ENCODE data around the gene CACHD1. TPM values are rescaled to one million over a fixed set of nuclear protein-coding genes. Genes with fewer than 3 reads are reported as not detected.

Gene CACHD1
- total and polyA plus RNA-seq, 9 of the 15 experiments (the other 6 are each of a cell fraction or from before 2014, with no cell fraction given) = 0.07 TPM; not detected in 8

DNA sequence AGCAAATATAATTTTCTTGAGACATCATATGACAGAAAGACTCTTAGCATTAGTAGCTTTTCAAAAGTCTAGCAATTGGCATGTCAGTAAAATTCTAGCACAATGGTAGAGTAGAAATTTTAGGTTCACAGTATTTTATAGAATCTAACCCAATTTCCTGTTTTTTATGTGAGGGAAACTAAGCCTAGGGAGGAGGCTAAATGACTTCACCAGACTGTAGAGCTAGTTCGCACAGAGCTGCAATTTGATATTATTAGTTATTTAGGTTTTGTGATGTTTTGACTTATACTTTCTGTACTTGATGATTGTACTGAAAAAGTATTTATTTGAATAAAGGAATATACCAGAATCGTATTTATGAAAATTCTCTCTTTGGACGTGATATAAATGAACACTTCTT is 68.5 kb downstream of the CACHD1 start (continued):
- TF ChIP-seq, protein P1, sequence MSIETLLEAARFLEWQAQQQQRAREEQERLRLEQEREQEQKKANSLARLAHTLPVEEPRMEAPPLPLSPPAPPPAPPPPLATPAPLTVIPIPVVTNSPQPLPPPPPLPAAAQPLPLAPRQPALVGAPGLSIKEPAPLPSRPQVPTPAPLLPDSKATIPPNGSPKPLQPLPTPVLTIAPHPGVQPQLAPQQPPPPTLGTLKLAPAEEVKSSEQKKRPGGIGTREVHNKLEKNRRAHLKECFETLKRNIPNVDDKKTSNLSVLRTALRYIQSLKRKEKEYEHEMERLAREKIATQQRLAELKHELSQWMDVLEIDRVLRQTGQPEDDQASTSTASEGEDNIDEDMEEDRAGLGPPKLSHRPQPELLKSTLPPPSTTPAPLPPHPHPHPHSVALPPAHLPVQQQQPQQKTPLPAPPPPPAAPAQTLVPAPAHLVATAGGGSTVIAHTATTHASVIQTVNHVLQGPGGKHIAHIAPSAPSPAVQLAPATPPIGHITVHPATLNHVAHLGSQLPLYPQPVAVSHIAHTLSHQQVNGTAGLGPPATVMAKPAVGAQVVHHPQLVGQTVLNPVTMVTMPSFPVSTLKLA (conservative IDR thresholded peaks at IDR 0.05) = no peak

DNA sequence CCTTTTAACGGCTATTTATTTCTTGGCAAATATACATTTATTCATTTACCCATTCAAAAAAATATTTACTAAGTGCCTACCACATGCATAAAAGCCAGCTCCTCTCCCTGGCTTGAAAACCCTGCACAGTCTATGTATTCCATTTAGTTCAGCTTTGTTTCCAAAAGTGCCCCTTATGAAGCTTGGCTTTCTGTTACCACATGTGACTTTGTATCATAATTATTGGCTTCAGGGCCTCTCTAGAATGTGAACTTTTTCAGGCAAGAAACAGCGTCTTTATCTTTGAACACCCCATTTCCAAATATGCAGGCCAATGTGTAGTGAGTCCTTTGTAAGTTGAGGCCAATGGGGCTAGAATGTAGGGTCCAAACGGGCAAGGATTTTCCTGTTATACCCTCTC is 69.4 kb downstream of the CACHD1 start:
- WGBS (ENCODE audit: insufficient coverage, low coverage, missing lambda C conversion rate) = 0% methylated on average over 3 of the region's 3 CpGs
- intact Hi-C loops (cut with micrococcal nuclease) = no loop called here
- Histone ChIP-seq H3K27me3 (ENCODE audit: control insufficient read depth in 2 of 2, insufficient read depth in 2 of 2, low read length in 2 of 2) (no peaks in the 10 kb centered on the region; a peak in 1 of 5 replicates), H3K9me3 (replicated peaks; ENCODE audit: control insufficient read depth, insufficient read depth, low read depth, low read length) (no peaks in the 10 kb centered on the region), H2AFZ (ENCODE audit: low read depth, low read length) (no peak overlapping the region), H3K9me1 (ENCODE audit: control insufficient read depth, insufficient read depth, low read length) (no peaks in the 10 kb centered on the region), H3K9ac (ENCODE audit: insufficient read depth in 1 of 2, low read depth in 2 of 2, low read length in 2 of 2) (no peak overlapping the region), H3K27ac (ENCODE audit: extremely low read depth, low read depth, low read length) (no peak overlapping the region), H3K4me1 (replicated peaks in 1 of 2; ENCODE audit: control insufficient read depth in 2 of 2, insufficient read depth in 2 of 2, low read length in 2 of 2) (no peaks in the 10 kb centered on the region), H3K4me3 (no peak overlapping the region), H3K36me3 (ENCODE audit: control insufficient read depth, insufficient read depth, low read length) (no peaks in the 10 kb centered on the region), H3K4me2 (ENCODE audit: insufficient read depth, low read length) (no peak overlapping the region), H3K79me2 (ENCODE audit: control insufficient read depth, insufficient read depth, low read length) (no peaks in the 10 kb centered on the region), H4K20me1 (replicated peaks; ENCODE audit: control insufficient read depth, insufficient read depth, low read length) (no peaks in the 10 kb centered on the region)
- ChIA-PET CTCF (ENCODE audit: low intra/inter-chr PET ratio) (no interaction called here), POLR2A (no interaction called here)
- BruUV-seq (replicated peaks) = no TSS peak
- DNase-seq (ENCODE audit: extremely low read depth in 1 of 4, low spot score in 3 of 4) = no peak
- no peak for ATAC-seq
- in situ Hi-C loops (cut with MboI) = no loop called here
- FAIRE-seq = no peak
- no peak for TF ChIP-seq NR2C1 (IDR thresholded peaks at IDR 0.05)
- no peak for TF ChIP-seq NR2C1 (tag; IDR thresholded peaks at IDR 0.05)
- TF ChIP-seq, protein P2, sequence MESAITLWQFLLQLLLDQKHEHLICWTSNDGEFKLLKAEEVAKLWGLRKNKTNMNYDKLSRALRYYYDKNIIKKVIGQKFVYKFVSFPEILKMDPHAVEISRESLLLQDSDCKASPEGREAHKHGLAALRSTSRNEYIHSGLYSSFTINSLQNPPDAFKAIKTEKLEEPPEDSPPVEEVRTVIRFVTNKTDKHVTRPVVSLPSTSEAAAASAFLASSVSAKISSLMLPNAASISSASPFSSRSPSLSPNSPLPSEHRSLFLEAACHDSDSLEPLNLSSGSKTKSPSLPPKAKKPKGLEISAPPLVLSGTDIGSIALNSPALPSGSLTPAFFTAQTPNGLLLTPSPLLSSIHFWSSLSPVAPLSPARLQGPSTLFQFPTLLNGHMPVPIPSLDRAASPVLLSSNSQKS (CRISPR knock-in tag; IDR thresholded peaks at IDR 0.05) = no peak
- no peak for TF ChIP-seq KDM5B (IDR thresholded peaks at IDR 0.05; ENCODE audit: insufficient replicate concordance, low read depth, low read length)
- TF ChIP-seq ZKSCAN8 (CRISPR knock-in tag; IDR thresholded peaks at IDR 0.05) = no peak
- TF ChIP-seq, protein P3, sequence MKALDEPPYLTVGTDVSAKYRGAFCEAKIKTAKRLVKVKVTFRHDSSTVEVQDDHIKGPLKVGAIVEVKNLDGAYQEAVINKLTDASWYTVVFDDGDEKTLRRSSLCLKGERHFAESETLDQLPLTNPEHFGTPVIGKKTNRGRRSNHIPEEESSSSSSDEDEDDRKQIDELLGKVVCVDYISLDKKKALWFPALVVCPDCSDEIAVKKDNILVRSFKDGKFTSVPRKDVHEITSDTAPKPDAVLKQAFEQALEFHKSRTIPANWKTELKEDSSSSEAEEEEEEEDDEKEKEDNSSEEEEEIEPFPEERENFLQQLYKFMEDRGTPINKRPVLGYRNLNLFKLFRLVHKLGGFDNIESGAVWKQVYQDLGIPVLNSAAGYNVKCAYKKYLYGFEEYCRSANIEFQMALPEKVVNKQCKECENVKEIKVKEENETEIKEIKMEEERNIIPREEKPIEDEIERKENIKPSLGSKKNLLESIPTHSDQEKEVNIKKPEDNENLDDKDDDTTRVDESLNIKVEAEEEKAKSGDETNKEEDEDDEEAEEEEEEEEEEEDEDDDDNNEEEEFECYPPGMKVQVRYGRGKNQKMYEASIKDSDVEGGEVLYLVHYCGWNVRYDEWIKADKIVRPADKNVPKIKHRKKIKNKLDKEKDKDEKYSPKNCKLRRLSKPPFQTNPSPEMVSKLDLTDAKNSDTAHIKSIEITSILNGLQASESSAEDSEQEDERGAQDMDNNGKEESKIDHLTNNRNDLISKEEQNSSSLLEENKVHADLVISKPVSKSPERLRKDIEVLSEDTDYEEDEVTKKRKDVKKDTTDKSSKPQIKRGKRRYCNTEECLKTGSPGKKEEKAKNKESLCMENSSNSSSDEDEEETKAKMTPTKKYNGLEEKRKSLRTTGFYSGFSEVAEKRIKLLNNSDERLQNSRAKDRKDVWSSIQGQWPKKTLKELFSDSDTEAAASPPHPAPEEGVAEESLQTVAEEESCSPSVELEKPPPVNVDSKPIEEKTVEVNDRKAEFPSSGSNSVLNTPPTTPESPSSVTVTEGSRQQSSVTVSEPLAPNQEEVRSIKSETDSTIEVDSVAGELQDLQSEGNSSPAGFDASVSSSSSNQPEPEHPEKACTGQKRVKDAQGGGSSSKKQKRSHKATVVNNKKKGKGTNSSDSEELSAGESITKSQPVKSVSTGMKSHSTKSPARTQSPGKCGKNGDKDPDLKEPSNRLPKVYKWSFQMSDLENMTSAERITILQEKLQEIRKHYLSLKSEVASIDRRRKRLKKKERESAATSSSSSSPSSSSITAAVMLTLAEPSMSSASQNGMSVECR (CRISPR knock-in tag; IDR thresholded peaks at IDR 0.05) = no peak
- no peak for TF ChIP-seq ZNF274 (IDR thresholded peaks at IDR 0.05; ENCODE audit: borderline replicate concordance, low read depth, low read length)
- TF ChIP-seq BRF1 (IDR thresholded peaks at IDR 0.05; ENCODE audit: borderline replicate concordance, extremely low read depth, insufficient read length) = no peak
- no peak for TF ChIP-seq SETDB1 (IDR thresholded peaks at IDR 0.05; ENCODE audit: low read length)
- TF ChIP-seq U2AF2 (optimal IDR thresholded peaks at IDR 0.05; ENCODE audit: low read depth, low read length) = no peak
- no peak for TF ChIP-seq RBM14 (IDR thresholded peaks at IDR 0.05; ENCODE audit: borderline replicate concordance, insufficient read depth, low read depth, low read length)
- TF ChIP-seq POLR2B (IDR thresholded peaks at IDR 0.05; ENCODE audit: low read depth, partially characterized antibody) = no peak

Data from K562 (cell line).